Measurements from ENCODE around the gene CENPT.
"Not testable (repeated sequence)": the region's sequence is repeated elsewhere in the genome, so short reads cannot be mapped to it uniquely, and the experiment has no call there.

Gene CENPT

GRCh38 chr16:67874372-67874771 lies 26.9 kb upstream of the CENPT start:
- DNase-seq (ENCODE audit: low spot score): no peak

GRCh38 chr16:67873435-67874370 lies 26.2 kb upstream of the CENPT start:
- DNase-seq (ENCODE audit: low spot score): no peak

GRCh38 chr16:67872631-67873434 lies 25.3 kb upstream of the CENPT start, which contains the start of gene EDC4:
TSS of gene EDC4 (plus strand) at chr16:67873052. CDS start at chr16:67873262, 210 bp downstream.
- peak; percentile 94 for DNase-seq (ENCODE audit: low spot score)

GRCh38 chr16:67872131-67872630 lies 24.7 kb upstream of the CENPT start:
- no peak for DNase-seq (ENCODE audit: low spot score)

GRCh38 chr16:67871256-67871655 lies 23.8 kb upstream of the CENPT start:
- DNase-seq (ENCODE audit: low spot score): no peak

- DNase-seq (ENCODE audit: low spot score): no peak
These were observed 22.2 kb upstream of the CENPT start for GRCh38 chr16:67869653-67870052.

GRCh38 chr16:67868290-67868689 lies 20.8 kb upstream of the CENPT start:
- DNase-seq (ENCODE audit: low spot score): no peak

GRCh38 chr16:67865318-67865717 lies 17.8 kb upstream of the CENPT start:
- DNase-seq (ENCODE audit: low spot score): peak; percentile 70

- no peak for DNase-seq (ENCODE audit: low spot score)
These were observed 17.1 kb upstream of the CENPT start for GRCh38 chr16:67864594-67864993.

- not testable (repeated sequence) for DNase-seq (ENCODE audit: low spot score)
These were observed 16.6 kb upstream of the CENPT start for GRCh38 chr16:67864044-67864443.

GRCh38 chr16:67862623-67863583 lies 15.4 kb upstream of the CENPT start:
- DNase-seq (ENCODE audit: low spot score): no peak

GRCh38 chr16:67861877-67862276 lies 14.4 kb upstream of the CENPT start:
- no peak for DNase-seq (ENCODE audit: low spot score)

- no peak for DNase-seq (ENCODE audit: low spot score)
These were observed 13.3 kb upstream of the CENPT start for GRCh38 chr16:67860589-67861398.

GRCh38 chr16:67858500-67858899 lies 11.0 kb upstream of the CENPT start:
- no peak for DNase-seq (ENCODE audit: low spot score)

GRCh38 chr16:67857547-67858233 lies 10.2 kb upstream of the CENPT start:
- DNase-seq (ENCODE audit: low spot score): peak; percentile 60

GRCh38 chr16:67856927-67857546 lies 9.5 kb upstream of the CENPT start:
- no peak for DNase-seq (ENCODE audit: low spot score)

GRCh38 chr16:67855789-67856188 lies 8.3 kb upstream of the CENPT start:
- no peak for DNase-seq (ENCODE audit: low spot score)

- no peak for DNase-seq (ENCODE audit: low spot score)
These were observed 6.2 kb upstream of the CENPT start for GRCh38 chr16:67853670-67854069.

GRCh38 chr16:67848118-67848517 lies 625 bp upstream of the CENPT start:
- no peak for DNase-seq (ENCODE audit: low spot score)

All from iPS-NIHi11 (cell line).